ENCODE measurements around the gene ULK1. TPM values are rescaled to one million over a fixed set of nuclear protein-coding genes. Genes with fewer than 3 reads are reported as not detected.

ULK1 gene
- total RNA-seq, 1 experiment from 2014 or later = 15.7 TPM

GRCh38 chr12:131941116-131941986 lies 46.9 kb downstream of the ULK1 start:
- DNase-seq (no peak), ATAC-seq (no peak)
- Histone ChIP-seq H3K9ac (ENCODE audit: low read length) (no peak overlapping the region), H3K4me3 (ENCODE audit: low read length) (no peak overlapping the region), H2AFZ (ENCODE audit: low read length) (no peak overlapping the region), H3K27me3 (ENCODE audit: low read length) (no peaks in the 10 kb centered on the region), H3K4me1 (ENCODE audit: insufficient read depth, low read length) (no peaks in the 10 kb centered on the region), H3K4me2 (ENCODE audit: low read length) (no peak overlapping the region), H4K20me1 (ENCODE audit: low read length) (no peaks in the 10 kb centered on the region), H3K79me2 (ENCODE audit: low read length) (no peaks in the 10 kb centered on the region), H3K27ac (ENCODE audit: low read length) (no peak overlapping the region), H3F3A (ENCODE audit: low read length, unreplicated experiment) (no peaks in the 10 kb centered on the region), H3K9me2 (replicated peaks; ENCODE audit: low read length) (no peaks in the 10 kb centered on the region), H3K36me3 (ENCODE audit: low read depth, low read length) (peaks cover 50% of the 10 kb centered on the region), H3K9me3 (ENCODE audit: low read length) (no peaks in the 10 kb centered on the region)
- POLR2A ChIA-PET (ENCODE audit: unreplicated experiment) = no interaction called here
- CTCF ChIA-PET = no interaction called here
- TF ChIP-seq CTCF (conservative IDR thresholded peaks at IDR 0.05; ENCODE audit: low read depth, low read length) (no peak), EZH2phosphoT487 (IDR thresholded peaks at IDR 0.05; ENCODE audit: borderline replicate concordance, low read length) (no peak), EZH2 (IDR thresholded peaks at IDR 0.05; ENCODE audit: low read length, unreplicated experiment) (no peak)
- intact Hi-C loops (cut with micrococcal nuclease) = no loop called here
- no TSS peak for BruUV-seq (replicated peaks)

- no TSS peak for BruUV-seq (replicated peaks)
- no peak overlapping the region for H3K4me3 ChIP-seq (ENCODE audit: low read length)
- intact Hi-C loops (cut with micrococcal nuclease) = no loop called here
- H3K4me1 ChIP-seq (ENCODE audit: insufficient read depth, low read length) = no peaks in the 10 kb centered on the region
- TF ChIP-seq EZH2phosphoT487 (IDR thresholded peaks at IDR 0.05; ENCODE audit: borderline replicate concordance, low read length) (no peak), CTCF (conservative IDR thresholded peaks at IDR 0.05; ENCODE audit: low read depth, low read length) (no peak), EZH2 (IDR thresholded peaks at IDR 0.05; ENCODE audit: low read length, unreplicated experiment) (no peak)
- H3K27ac ChIP-seq (ENCODE audit: low read length) = no peak overlapping the region
- H3K36me3 ChIP-seq (ENCODE audit: low read depth, low read length) = peaks cover 44% of the 10 kb centered on the region
- H3K79me2 ChIP-seq (ENCODE audit: low read length) = no peaks in the 10 kb centered on the region
- no peaks in the 10 kb centered on the region for H3K9me2 ChIP-seq (replicated peaks; ENCODE audit: low read length)
- H3K9ac ChIP-seq (ENCODE audit: low read length) = no peak overlapping the region
- POLR2A ChIA-PET (ENCODE audit: unreplicated experiment) = no interaction called here
- H4K20me1 ChIP-seq (ENCODE audit: low read length) = no peaks in the 10 kb centered on the region
- H2AFZ ChIP-seq (ENCODE audit: low read length) = no peak overlapping the region
- H3K9me3 ChIP-seq (ENCODE audit: low read length) = no peaks in the 10 kb centered on the region
- no peaks in the 10 kb centered on the region for H3K27me3 ChIP-seq (ENCODE audit: low read length)
- CTCF ChIA-PET = no interaction called here
- no peak overlapping the region for H3K4me2 ChIP-seq (ENCODE audit: low read length)
- no peaks in the 10 kb centered on the region for H3F3A ChIP-seq (ENCODE audit: low read length, unreplicated experiment)
- DNase-seq (no peak), ATAC-seq (no peak)
Measured at GRCh38 chr12:131941987-131942341, 47.5 kb downstream of the ULK1 start.

- no peaks in the 10 kb centered on the region for H4K20me1 ChIP-seq (ENCODE audit: low read length)
- peaks cover 1% of the 10 kb centered on the region for H3F3A ChIP-seq (ENCODE audit: low read length, unreplicated experiment)
- H3K27ac ChIP-seq (ENCODE audit: low read length) = no peak overlapping the region
- peaks cover 41% of the 10 kb centered on the region for H3K36me3 ChIP-seq (ENCODE audit: low read depth, low read length)
- ChIA-PET CTCF (no interaction called here), POLR2A (ENCODE audit: unreplicated experiment) (no interaction called here)
- H3K9me3 ChIP-seq (ENCODE audit: low read length) = no peaks in the 10 kb centered on the region
- no peak for DNase-seq
- H3K9me2 ChIP-seq (replicated peaks; ENCODE audit: low read length) = no peaks in the 10 kb centered on the region
- intact Hi-C loops (cut with micrococcal nuclease) = no loop called here
- TF ChIP-seq CTCF (conservative IDR thresholded peaks at IDR 0.05; ENCODE audit: low read depth, low read length) = no peak
- no peak for TF ChIP-seq EZH2phosphoT487 (IDR thresholded peaks at IDR 0.05; ENCODE audit: borderline replicate concordance, low read length)
- TF ChIP-seq EZH2 (IDR thresholded peaks at IDR 0.05; ENCODE audit: low read length, unreplicated experiment) = no peak
- ATAC-seq = no peak
- H3K4me1 ChIP-seq (ENCODE audit: insufficient read depth, low read length) = no peaks in the 10 kb centered on the region
- H2AFZ ChIP-seq (ENCODE audit: low read length) = no peak overlapping the region
- no peaks in the 10 kb centered on the region for H3K79me2 ChIP-seq (ENCODE audit: low read length)
- H3K27me3 ChIP-seq (ENCODE audit: low read length) = no peaks in the 10 kb centered on the region
- BruUV-seq (replicated peaks) = no TSS peak
- H3K9ac ChIP-seq (ENCODE audit: low read length) = no peak overlapping the region
- no peak overlapping the region for H3K4me2 ChIP-seq (ENCODE audit: low read length)
- H3K4me3 ChIP-seq (ENCODE audit: low read length) = no peak overlapping the region
Measured at GRCh38 chr12:131942671-131943070, 48.2 kb downstream of the ULK1 start.

Data from PC-3 (cell line).